MM.1S (cell line): ENCODE data around the gene SPAG7.

ENCODE experiments used
- CTCF ChIP-seq: fragments of 300-600 bp; sonication (generic); IDR thresholded peaks from 2 replicates; pipeline ENCODE4 v1.5.1; 2016; ENCODE audit warnings: antibody characterized with exemption, low read length, mixed read lengths
- EZH2 ChIP-seq: fragments of 300-600 bp; sonication (generic); optimal IDR thresholded peaks from 2 replicates; pipeline ENCODE3; 2017; ENCODE audit warnings: low read depth, mild to moderate bottlenecking, antibody characterized with exemption, low read length, mixed read lengths
- EZH2phosphoT487 ChIP-seq: fragments of 300-600 bp; sonication (generic); IDR thresholded peaks from 2 replicates; pipeline ENCODE4 v1.6.1; 2018; ENCODE audit warnings: antibody characterized with exemption, low read length

DNA sequence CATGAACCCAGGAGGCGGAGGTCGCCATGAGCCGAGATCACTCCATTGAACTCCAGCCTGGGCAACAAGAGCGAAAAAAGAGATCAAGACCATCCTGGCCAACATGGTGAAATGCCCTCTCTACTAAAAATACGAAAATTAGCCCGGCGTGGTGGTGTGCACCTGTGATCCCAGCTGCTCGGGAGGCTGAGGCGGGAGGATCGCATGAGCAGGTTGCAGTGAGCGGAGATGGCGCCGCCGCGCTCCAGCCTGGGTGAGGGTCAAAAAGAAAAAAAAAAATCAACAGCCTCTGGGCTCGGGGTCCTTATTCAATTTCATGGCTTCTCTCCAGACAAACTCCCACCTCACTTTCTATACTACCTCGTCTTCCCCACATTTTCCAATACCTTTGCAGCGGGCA, 38.7 kb downstream of the SPAG7 start:
- TF ChIP-seq EZH2 (no peak), CTCF (no peak), EZH2phosphoT487 (no peak)
